GM12878 (cell line): ENCODE data around the gene SLC8B1. TPM values are rescaled to one million over a fixed set of nuclear protein-coding genes. Genes with fewer than 3 reads are reported as not detected.

Experiments used
- ATAC-seq: fragments of 200-7000 bp; cut with Tn5 transposase; 3 replicates; pipeline ENCODE4 v1.9.1; 2020; ENCODE audit warnings: mild to moderate bottlenecking, moderate library complexity
- BruUV-seq: library from RNA; stranded (reverse); fragments of 400-500 nt; replicated peaks from 2 replicates; lab custom pipeline; 2021; lab: Mats Ljungman, UMichigan
- CTCF ChIA-PET: fragments of 300-600 bp; sonication (Branson Sonifier 250); formaldehyde crosslinking; extraction: SDS; loops from one replicate; lab custom pipeline; 2021; ENCODE audit warnings: inconsistent platforms; lab: Yijun Ruan, JAX
- POLR2A ChIA-PET: fragments of 350-600 bp; formaldehyde crosslinking; extraction: SDS; loops from one replicate; lab custom pipeline; 2021; ENCODE audit warnings: inconsistent platforms; lab: Charles Lee
- RAD21 ChIA-PET: fragments of 300-600 bp; sonication (Branson Sonifier 250); formaldehyde crosslinking; loops from one replicate; lab custom pipeline; 2023; ENCODE audit warnings: antibody characterized with exemption; ENCODE audit not compliant: unreplicated experiment; lab: Charles Lee
- SMC1A ChIA-PET: fragments of 300-600 bp; sonication (Branson Sonifier 250); formaldehyde crosslinking; loops from one replicate; lab custom pipeline; 2023; ENCODE audit not compliant: unreplicated experiment, uncharacterized antibody; lab: Charles Lee
- DNase-seq: peaks from one replicate; pipeline ENCODE4 v3.0.0-alpha.2; 2011; ENCODE audit warnings: low read depth, low spot score
- FAIRE-seq: peaks from 3 replicates; lab custom pipeline; 2011; peaks lifted over from hg19 to GRCh38; lab: Jason Lieb, UNC
- H2AFZ ChIP-seq: 2 replicates; pipeline ENCODE4 v1.6.0; 2011; ENCODE audit warnings: low read depth, low read length, control low read depth; ENCODE audit not compliant: control insufficient read depth
- H3K27ac ChIP-seq: 2 replicates; pipeline ENCODE4 v1.5.1; 2011; ENCODE audit warnings: control low read depth; ENCODE audit not compliant: control insufficient read depth, insufficient read depth
- H3K27me3 ChIP-seq, 2 experiments: replicated peaks in 1 of 2; 2 replicates each; pipeline versions ENCODE4 v1.6.0 to v1.6.1; 2011; ENCODE audit warnings: low read length in 1 of 2; ENCODE audit not compliant: control insufficient read depth in 2 of 2, insufficient read depth in 2 of 2
- H3K36me3 ChIP-seq, 2 experiments: 2 replicates each; pipeline ENCODE4 v1.5.1; 2011; ENCODE audit warnings: low read length in 1 of 2; ENCODE audit not compliant: control insufficient read depth in 2 of 2, insufficient read depth in 2 of 2
- H3K4me1 ChIP-seq: 2 replicates; pipeline ENCODE4 v1.6.1; 2011; ENCODE audit warnings: mild to moderate bottlenecking, low read length, moderate library complexity, mixed read lengths; ENCODE audit not compliant: control insufficient read depth, insufficient read depth
- H3K4me2 ChIP-seq: 2 replicates; pipeline ENCODE4 v1.6.0; 2011; ENCODE audit warnings: control low read depth; ENCODE audit not compliant: control insufficient read depth, insufficient read depth
- H3K4me3 ChIP-seq: fragments of 200-600 bp; sonication (generic); 2 replicates; pipeline ENCODE4 v1.5.1; 2016
- H3K79me2 ChIP-seq: 2 replicates; pipeline ENCODE4 v1.6.0; 2011; ENCODE audit warnings: low read length; ENCODE audit not compliant: control insufficient read depth, insufficient read depth
- H3K9ac ChIP-seq: 2 replicates; pipeline ENCODE4 v1.8.0; 2011; ENCODE audit warnings: low read length, control low read depth, mixed read lengths; ENCODE audit not compliant: control insufficient read depth, insufficient read depth
- H3K9me3 ChIP-seq: replicated peaks from 3 replicates; pipeline ENCODE4 v1.5.1; 2011; ENCODE audit warnings: mild to moderate bottlenecking, low read length; ENCODE audit not compliant: control insufficient read depth, insufficient read depth
- H4K20me1 ChIP-seq: 2 replicates; pipeline ENCODE4 v1.6.0; 2011; ENCODE audit not compliant: control insufficient read depth, insufficient read depth
- ASH2L ChIP-seq: fragments of 300-600, 200-600 bp; sonication (generic); IDR thresholded peaks from 2 replicates; pipeline ENCODE4 v1.6.1; 2017; ENCODE audit warnings: low read depth, mild to moderate bottlenecking, borderline replicate concordance
- LARP7 ChIP-seq: fragments of 450-650 bp; IDR thresholded peaks from 2 replicates; pipeline ENCODE4 v1.6.1; 2017; ENCODE audit warnings: mild to moderate bottlenecking
- NR2F1 ChIP-seq: fragments of 450-650 bp; conservative IDR thresholded peaks from 2 replicates; pipeline ENCODE4 v1.6.1; 2017; ENCODE audit warnings: mild to moderate bottlenecking
- PKNOX1 ChIP-seq: fragments of 450-650 bp; IDR thresholded peaks from 2 replicates; pipeline ENCODE4 v1.6.1; 2016; ENCODE audit warnings: mild to moderate bottlenecking
- PML ChIP-seq: IDR thresholded peaks from 2 replicates; pipeline ENCODE4 v1.6.1; 2012; ENCODE audit warnings: low read length, inconsistent platforms
- RCOR1 ChIP-seq: conservative IDR thresholded peaks from 2 replicates; pipeline ENCODE4 v1.6.1; 2012; ENCODE audit warnings: low read depth, low read length, improper control_type of control experiment
- SUZ12 ChIP-seq: fragments of 200-600 bp; sonication (generic); IDR thresholded peaks from one replicate; pipeline ENCODE4 v1.6.1; 2018; ENCODE audit warnings: antibody characterized with exemption, mild to moderate bottlenecking; ENCODE audit not compliant: unreplicated experiment
- ZNF592 ChIP-seq: fragments of 450-650 bp; IDR thresholded peaks from 2 replicates; pipeline ENCODE4 v1.6.1; 2017; ENCODE audit warnings: mild to moderate bottlenecking, moderate library complexity
- ZNF687 ChIP-seq: fragments of 450-650 bp; IDR thresholded peaks from 2 replicates; pipeline ENCODE4 v1.6.1; 2017; ENCODE audit warnings: mild to moderate bottlenecking, moderate library complexity
- WGBS: methylation state at CpG from one replicate; pipeline ENCODE4 v1.1.6; 2016; ENCODE audit warnings: low lambda C conversion rate; ENCODE audit not compliant: insufficient replicate concordance, insufficient coverage; ENCODE audit errors: missing lambda C conversion rate; 5-methylcytosine and 5-hydroxymethylcytosine counted together
- in situ Hi-C: fragments of 300-500 bp; cut with MboI; formaldehyde crosslinking; loops from 9 replicates; pipeline ENCODE4 v1.14.3; 2018; ENCODE audit warnings: mixed read lengths
- intact Hi-C: fragments of 100-400 bp; cut with micrococcal nuclease; formaldehyde crosslinking; loops from one replicate; pipeline ENCODE4 v1.14.2; 2022; ENCODE audit not compliant: unreplicated experiment
- polyA plus RNA-seq, 11 experiments: library from polyadenylated mRNA; depleted of rRNA in 4 of 11; unstranded in 6 of 11; stranded (reverse) in 5 of 11; fragments of >200 nt; fragmentation: Nextera tagmentation in 4 of 11; fragmentation: Illumina TruSeq in 1 of 11; extraction: Ambion mirVana in 4 of 11; extraction: Trizol in 1 of 11; gene quantifications; 1 replicate in 1 of 11; 2 replicates in 10 of 11; pipeline versions ENCODE4 v1.2.1 to v1.2.3, GENCODE V29; 2011 to 2016; ENCODE audit warnings: inconsistent platforms in 2 of 11, missing spikeins in 2 of 11, low read depth in 1 of 11
- total RNA-seq, 4 experiments: library from RNA; depleted of rRNA in 3 of 4; stranded (reverse); fragments of >200 nt in 3 of 4; fragmentation: Illumina TruSeq in 1 of 4; extraction: Trizol in 1 of 4; gene quantifications; 2 replicates each; pipeline versions ENCODE4 v1.2.1 to v1.2.3, GENCODE V29; 2013 to 2021

Gene SLC8B1
- total and polyA plus RNA-seq, 10 of the 15 experiments (the other 5 are each of a cell fraction or from before 2014, with no cell fraction given), result 0.18 to 12.3 (median 6.8) TPM

- no peak for TF ChIP-seq LARP7
- TF ChIP-seq NR2F1, result no peak
- no peak for TF ChIP-seq PML
- TF ChIP-seq, all 136 proteins: peak for 0
These were observed 42.4 kb downstream of the SLC8B1 start (continued) for GRCh38 chr12:113292547-113292946.

- intact Hi-C loops, result no loop called here
- no peak for DNase-seq
- TF ChIP-seq PKNOX1 (no peak), ASH2L (no peak), ZNF687 (no peak), ZNF592 (no peak), RCOR1 (no peak), SUZ12 (no peak)
- Histone ChIP-seq H3K4me3 (no peak overlapping the region), H3K79me2 (no peaks in the 10 kb centered on the region), H3K4me1 (no peaks in the 10 kb centered on the region), H4K20me1 (no peaks in the 10 kb centered on the region), H3K9ac (no peak overlapping the region), H3K4me2 (no peak overlapping the region), H3K9me3 (no peaks in the 10 kb centered on the region), H3K27ac (no peak overlapping the region), H3K36me3 (peaks cover 6 to 16% of the 10 kb centered on the region in 2 experiments), H2AFZ (no peak overlapping the region), H3K27me3 (no peaks in the 10 kb centered on the region)
- 78% methylated on average over 6 of the region's 6 CpGs for WGBS
- SMC1A ChIA-PET, result no interaction called here
- ATAC-seq, result no peak
- FAIRE-seq, result no peak
- RAD21 ChIA-PET, result no interaction called here
- POLR2A ChIA-PET, result no interaction called here
- BruUV-seq, result TSS peak; percentile 37
- CTCF ChIA-PET, result no interaction called here
- in situ Hi-C loops, result no loop called here
These were observed 42.8 kb downstream of the SLC8B1 start for GRCh38 chr12:113292091-113292490.
